HG03558 (cell line): Measurements from ENCODE around the gene BNC2.

Experiments used
- ATAC-seq: cut with Tn5 transposase; IDR thresholded peaks from one replicate; pipeline ENCODE4 v1.9.1; 2021; ENCODE audit warnings: moderate number of reproducible peaks; ENCODE audit not compliant: unreplicated experiment; ENCODE audit errors: extremely low read depth

The BNC2 gene

DNA sequence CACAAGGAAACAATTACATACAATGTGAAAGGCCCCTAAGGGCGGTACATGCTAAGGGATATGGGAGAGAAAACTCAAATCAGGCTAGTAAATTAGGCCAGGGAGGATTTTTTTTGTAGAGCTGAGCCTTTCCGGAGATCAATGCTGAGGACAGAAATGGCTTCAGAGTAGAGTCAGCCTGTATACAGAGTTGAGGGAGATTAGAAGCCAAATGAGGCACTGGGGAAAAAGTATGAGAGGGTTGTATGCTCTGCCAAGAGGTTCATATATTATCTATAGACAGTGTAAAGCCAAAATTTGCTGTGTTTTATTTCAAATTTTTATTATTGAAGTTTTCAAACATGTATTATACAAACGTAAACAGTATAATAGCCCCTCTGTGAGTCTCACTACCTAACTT is 103.1 kb downstream of the BNC2 start:
- no peak for ATAC-seq

DNA sequence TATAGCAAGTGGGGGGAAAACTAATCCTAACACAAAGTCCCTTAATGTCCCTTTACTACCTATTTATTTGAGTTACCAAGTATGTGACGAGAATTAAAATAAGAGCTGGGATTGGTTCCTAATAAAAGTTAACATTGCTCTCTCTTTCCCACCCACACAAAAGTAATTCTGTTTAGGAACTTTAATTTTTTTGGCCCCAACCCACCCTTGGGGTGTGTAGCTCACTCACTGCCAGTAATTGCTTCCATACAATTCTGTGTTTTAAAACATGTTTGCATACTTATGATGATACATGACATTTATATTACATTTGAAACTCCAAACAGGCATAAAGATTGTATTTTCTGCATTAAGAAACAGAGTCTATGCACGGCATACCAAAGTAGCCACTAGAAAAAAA is 106.5 kb downstream of the BNC2 start:
- no peak for ATAC-seq

GRCh38 chr9:16755467-16756160 is 114.9 kb downstream of the BNC2 start:
- ATAC-seq, result no peak

- ATAC-seq, result no peak
These were observed 115.8 kb downstream of the BNC2 start for GRCh38 chr9:16754662-16755061.

GRCh38 chr9:16753256-16753655 is 117.2 kb downstream of the BNC2 start:
- ATAC-seq, result no peak

GRCh38 chr9:16752601-16753000 is 117.9 kb downstream of the BNC2 start:
- ATAC-seq, result no peak

DNA sequence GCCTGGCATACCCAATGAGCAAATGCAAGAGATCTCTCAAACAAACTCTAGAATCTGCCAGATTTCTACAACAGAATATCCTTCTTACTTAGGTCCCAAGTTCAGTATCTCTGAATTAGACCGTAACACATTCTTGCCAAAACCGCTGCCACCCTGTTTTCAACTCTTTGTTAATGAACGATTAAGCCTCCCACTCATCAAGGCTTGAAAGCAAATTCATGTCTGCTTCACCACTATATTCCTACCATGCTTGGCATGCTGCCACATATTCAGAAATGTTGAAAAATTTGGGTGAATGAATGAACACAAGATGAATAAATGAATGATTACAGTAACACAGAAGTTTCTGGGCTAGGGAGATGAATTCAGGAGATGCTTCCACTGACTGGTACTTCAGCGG is 119.9 kb downstream of the BNC2 start:
- no peak for ATAC-seq

DNA sequence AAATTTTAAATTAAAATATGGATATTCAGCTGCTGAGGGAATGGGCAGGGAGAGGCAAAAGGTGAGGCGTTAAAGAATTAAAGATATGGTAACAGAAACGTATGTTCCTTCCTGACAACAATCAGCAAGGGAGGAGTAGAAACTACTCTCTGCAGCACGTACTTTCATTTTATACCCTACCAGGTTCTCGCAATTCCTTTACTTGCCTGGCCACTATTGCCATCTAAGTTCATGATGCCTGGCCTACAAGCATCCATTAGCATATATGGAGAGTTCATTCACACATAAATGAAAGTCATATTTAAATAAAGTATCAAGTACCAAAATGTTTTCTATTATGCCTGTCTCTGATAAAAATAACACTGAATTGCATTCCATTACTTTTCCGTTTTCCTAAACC is 125.1 kb downstream of the BNC2 start:
- ATAC-seq, result no peak

- ATAC-seq, result no peak
These were observed 126.1 kb downstream of the BNC2 start for GRCh38 chr9:16744394-16744793.

DNA sequence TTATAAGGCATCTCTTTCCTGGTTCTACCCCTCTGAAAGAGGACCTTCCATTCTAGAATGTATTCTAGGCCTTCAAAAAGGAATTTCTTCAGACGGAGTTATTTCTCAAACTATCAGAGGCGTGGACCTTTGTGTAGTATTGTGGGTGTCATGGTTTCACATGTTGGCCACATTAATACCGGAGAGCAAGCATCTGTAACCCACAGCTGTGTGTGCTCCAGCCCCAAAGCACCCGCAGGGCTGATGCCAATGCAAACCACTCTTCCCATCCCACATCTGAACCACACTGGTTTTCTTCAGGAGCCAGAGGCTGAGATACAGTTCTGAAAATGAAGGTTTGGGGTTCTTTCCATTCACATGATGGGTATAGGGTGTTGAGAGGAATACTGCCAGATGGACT is 127.1 kb downstream of the BNC2 start:
- ATAC-seq, result no peak

DNA sequence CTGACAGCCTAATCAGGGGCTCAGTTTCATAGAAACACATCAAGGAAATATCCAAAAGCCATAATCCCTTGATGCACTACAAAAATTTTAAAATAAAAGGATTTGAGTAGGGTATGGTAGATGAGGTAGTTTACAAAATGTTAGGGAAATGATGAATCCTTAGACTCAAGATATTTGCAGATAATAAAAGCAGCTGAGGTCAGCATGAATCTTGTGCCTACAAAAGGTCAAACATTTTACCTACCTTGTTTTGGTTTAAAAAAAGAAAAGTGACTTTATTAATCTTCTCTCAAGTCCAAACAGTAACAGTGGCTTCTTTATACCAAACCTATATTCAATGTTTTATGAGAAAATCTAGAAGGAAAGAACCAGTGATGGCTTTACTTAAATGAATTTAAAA is 135.5 kb downstream of the BNC2 start:
- no peak for ATAC-seq

DNA sequence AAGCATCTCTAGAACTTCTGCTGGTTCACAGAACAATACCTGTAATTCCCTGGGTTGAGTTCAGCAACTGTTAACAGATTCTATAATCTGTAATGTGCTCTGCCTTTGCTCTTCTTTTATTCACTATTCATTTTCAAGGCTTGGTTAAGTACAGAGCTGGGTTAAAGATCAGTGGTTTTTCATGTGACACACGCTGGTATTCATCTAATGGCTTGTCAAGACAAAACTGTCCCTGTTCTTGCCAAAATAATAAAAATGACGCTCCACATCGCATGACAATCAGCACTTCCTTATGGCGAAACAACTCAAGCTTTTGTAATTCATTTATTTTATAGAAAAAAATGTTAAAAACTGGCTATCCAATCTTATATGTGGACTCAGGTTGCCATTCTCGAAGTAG is 137.9 kb downstream of the BNC2 start:
- no peak for ATAC-seq

DNA sequence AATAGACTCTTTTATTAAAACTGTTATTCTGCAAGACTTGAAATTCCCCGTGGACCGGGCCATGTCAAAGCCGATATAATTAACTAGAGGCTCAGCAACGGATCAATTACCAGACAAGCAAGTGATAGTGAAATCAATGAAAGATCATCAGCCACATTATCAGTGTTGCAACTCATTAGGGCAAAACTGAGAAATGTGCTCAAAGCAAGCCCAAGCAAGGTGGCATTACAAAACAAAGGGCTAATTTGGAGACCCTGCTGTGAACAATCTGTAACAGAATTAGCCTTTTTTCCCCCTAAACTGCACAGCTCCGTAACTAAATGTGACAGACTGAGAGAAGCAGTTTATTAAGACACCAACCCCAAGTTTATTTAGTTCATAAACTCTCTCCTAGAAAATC is 140.3 kb downstream of the BNC2 start:
- no peak for ATAC-seq

DNA sequence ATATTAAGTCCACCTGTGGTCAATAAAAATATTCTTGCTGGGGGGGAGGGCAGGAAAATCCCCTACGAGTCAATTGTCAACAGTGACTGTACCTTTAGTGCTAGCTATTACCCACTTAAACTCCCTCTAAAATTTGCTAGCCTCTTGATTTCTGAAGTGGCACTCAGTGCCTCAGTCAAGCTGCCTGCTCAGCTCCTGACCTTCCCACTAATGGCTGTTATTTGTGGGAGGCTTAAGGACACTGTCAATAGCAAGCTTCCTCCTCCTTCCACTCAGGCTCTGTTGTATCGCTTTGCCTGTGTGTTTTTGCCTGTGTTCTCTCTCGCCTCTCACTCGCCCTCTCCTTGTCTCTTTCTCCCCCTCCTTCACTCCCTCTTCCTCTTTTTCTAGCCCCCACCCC is 140.8 kb downstream of the BNC2 start:
- no peak for ATAC-seq

- no peak for ATAC-seq
These were observed 142.3 kb downstream of the BNC2 start for GRCh38 chr9:16728137-16728508.

DNA sequence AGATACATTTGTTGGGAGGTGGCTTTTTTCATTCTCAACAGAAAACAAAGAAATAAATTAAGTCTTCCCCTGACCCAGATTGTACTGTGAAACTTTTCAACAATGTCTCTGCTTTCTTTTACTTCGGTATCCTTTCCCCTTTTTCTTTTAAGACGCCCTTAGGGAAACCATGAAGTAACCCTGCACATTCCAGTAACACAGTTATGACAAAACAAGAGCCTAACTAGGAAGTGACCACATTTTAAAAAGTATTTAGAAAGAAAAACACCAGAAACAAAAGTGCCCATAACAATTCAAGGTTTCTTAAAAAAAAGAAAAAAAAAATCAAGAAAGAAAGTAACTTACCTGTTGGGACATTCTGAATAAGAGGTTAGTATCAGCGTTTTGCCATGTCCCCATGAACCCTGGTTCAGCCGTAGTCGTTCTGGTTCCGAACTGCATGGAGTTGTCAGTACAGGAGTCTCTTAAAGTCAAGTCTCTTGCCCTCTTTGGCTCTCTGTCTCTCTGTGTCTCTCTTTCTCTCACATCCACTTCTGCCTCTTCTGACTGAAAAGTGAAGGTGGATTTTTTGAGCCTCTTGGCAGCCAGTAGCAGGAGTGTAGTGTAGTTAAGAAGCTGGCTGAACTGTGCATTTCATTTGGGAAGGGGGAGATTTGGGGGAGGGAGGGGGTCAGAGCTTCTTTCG is 142.9 kb downstream of the BNC2 start:
- no peak for ATAC-seq

DNA sequence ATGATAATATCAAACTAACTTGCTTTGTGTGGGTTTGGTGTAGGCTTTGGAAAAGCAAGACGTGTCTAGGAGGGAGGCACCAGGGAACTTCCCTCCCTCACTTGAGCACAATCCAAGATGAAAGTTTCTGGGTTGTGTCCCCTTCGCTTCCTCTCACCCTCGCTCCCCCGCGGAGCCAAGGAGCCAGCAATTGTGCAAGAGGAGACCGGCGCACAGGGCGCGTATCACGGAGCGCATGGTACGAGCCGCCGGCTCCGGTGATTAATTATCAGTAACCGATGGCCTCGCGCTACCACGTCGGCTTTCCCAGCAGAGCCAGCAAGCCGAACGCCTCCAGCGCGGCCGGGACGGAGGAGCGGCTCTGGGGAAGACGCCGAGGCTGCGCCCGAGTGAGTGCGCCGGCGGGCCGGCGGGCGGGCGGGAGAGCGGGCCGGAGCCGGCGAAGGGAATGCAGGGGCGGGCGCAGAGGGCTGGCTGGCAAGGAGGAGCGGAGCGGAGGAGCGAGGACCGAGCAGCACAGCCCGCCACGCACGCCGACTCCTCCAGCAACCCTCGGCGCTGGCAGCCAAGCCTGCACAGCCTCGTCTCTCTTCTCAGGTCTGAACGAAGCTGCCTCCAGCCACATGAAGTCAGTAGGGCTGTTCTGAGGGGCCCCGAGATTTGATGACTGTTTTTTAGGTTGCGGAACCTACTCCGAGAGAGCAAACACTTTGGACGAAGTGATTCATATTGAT is 143.6 kb downstream of the BNC2 start:
- no peak for ATAC-seq

GRCh38 chr9:16726029-16726428 is 144.4 kb downstream of the BNC2 start:
- ATAC-seq, result no peak

GRCh38 chr9:16725066-16725465 is 145.4 kb downstream of the BNC2 start:
- ATAC-seq, result no peak

- ATAC-seq, result no peak
These were observed 148.5 kb downstream of the BNC2 start for GRCh38 chr9:16721972-16722371.

DNA sequence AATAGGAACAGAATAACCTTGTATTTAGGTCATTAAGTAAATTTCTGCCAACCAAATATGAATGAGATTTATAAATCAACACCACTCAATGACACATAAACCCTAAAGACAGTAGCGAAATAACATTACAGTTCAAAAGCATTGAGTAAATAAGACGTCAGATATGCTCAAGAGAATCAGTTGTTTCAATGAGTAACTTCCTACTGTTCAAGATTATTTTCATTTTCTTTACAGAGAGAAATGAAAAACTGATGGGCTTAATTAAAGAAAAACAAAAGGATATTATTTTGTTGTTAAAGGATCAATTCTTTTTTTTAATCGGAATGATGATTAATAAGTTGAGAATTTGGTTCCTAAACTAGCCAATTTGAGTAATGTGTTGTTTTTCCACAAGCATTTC is 150.1 kb downstream of the BNC2 start:
- ATAC-seq, result no peak

DNA sequence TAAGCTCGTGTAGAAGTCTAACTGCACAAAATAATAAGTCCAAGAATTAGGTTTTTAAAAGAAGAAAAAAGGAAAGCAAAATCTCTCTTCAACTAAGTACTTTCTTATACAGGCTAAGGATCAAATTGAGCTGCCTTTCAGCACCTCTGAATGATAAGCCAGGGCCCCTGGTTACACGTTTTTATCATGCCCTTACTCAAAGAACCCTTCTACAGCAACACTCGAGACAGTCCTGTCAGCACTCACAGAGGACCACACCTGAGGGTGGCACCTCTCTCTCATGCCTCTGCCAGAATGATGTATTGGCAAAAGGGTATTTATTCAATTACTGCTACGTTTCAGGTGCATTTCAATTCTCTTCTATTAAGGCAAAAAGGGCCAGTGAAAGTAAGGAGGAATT is 150.5 kb downstream of the BNC2 start:
- no peak for ATAC-seq
